Cardiac fibroblast (primary cell): ENCODE measurements around the gene ACCSL.

Experiments used
- DNase-seq, 2 donors: peaks; one replicate each; pipeline versions ENCODE4 v3.0.0 to v3.0.0-alpha.2; 2010; ENCODE audit warnings: low read depth in 2 of 2
- H3K4me3 ChIP-seq, 2 donors: replicated peaks in 1 of 2; 1 replicate in 1 of 2; 2 replicates in 1 of 2; pipeline ENCODE4 v1.5.1; 2011; ENCODE audit warnings: low read depth in 2 of 2, low read length in 2 of 2, mild to moderate bottlenecking in 2 of 2, moderate library complexity in 1 of 2
- TF ChIP-seq, protein P1 (sequence below): IDR thresholded peaks from one replicate; pipeline ENCODE4 v1.5.1; 2011; ENCODE audit warnings: low read depth, mild to moderate bottlenecking, low read length, inconsistent platforms

ACCSL gene

DNA sequence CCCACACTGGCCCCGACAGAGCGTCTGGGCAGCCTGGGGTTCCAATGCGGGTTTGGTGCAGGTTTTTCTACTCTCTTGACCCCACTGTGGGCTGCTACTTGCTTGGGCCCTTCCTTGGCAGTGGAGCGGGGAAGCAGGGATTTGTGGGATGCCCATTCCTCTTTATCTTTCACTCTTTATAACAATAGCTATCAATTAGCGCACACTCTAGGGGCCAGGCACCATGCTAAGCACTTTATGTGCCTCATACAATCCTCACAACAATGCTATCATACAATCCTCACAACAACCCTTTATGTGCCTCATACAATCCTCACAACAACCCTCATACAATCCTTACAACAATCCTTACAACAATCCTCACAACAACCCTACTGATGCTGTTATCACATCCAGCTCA is 31.0 kb downstream of the ACCSL start:
- TF ChIP-seq, protein P1, sequence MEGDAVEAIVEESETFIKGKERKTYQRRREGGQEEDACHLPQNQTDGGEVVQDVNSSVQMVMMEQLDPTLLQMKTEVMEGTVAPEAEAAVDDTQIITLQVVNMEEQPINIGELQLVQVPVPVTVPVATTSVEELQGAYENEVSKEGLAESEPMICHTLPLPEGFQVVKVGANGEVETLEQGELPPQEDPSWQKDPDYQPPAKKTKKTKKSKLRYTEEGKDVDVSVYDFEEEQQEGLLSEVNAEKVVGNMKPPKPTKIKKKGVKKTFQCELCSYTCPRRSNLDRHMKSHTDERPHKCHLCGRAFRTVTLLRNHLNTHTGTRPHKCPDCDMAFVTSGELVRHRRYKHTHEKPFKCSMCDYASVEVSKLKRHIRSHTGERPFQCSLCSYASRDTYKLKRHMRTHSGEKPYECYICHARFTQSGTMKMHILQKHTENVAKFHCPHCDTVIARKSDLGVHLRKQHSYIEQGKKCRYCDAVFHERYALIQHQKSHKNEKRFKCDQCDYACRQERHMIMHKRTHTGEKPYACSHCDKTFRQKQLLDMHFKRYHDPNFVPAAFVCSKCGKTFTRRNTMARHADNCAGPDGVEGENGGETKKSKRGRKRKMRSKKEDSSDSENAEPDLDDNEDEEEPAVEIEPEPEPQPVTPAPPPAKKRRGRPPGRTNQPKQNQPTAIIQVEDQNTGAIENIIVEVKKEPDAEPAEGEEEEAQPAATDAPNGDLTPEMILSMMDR: no peak
- DNase-seq: no peak
- no peak overlapping the region for H3K4me3 ChIP-seq

DNA sequence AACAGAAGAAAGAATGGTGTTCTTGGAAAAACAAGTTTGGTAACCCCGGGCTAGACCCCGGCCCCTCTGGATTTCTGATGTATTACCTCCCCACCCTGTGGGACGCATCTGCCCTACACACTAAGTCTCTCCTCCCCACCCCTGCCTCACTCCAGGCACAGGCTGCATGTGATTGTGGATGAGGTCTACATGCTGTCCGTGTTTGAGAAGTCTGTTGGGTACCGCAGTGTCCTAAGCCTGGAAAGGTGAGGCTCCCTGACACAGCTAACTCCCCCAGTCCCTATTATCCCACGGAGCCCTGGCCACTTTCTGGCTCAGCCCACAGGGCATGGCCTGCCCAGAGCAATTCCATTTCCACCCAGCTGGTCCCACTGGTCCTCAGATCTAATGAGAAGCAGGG is 31.6 kb downstream of the ACCSL start:
- H3K4me3 ChIP-seq: no peak overlapping the region
- TF ChIP-seq, protein P1: no peak
- no peak for DNase-seq

DNA sequence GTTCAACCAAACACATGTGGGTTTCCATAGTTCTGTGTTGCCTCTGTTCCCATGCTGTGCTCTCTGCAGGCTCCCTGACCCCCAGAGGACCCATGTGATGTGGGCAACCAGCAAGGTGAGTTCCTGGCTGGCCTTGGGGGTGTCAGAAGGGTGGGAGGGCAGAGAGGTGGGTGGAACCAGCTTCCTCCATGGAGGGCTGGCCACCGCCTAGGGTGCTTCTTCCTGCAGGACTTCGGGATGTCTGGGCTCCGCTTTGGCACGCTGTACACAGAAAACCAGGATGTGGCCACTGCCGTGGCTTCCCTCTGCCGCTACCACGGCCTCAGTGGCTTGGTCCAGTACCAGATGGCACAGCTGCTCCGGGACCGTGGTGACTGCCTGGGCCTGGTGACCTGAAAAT is 33.2 kb downstream of the ACCSL start:
- H3K4me3 ChIP-seq: no peak overlapping the region
- TF ChIP-seq, protein P1: no peak
- no peak for DNase-seq

DNA sequence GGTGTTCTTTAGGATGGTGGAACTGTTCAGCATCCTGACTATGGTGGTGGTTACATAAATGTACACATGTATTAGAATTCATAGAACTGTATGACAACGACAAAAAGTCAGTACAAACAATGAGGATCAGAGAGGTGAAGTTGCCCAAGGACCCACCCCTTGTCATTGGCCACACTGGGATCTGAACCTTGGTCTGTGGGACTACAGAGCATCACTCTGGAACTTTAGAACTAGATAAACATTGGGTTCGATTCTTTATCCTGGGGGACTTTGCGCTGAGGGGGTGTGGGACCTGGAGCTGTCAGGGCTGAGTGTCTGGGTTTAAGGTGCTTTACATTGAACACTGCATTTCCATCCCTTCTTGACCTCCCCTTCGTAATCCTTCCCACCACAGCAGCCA is 34.9 kb downstream of the ACCSL start:
- H3K4me3 ChIP-seq: no peak overlapping the region
- DNase-seq: no peak

DNA sequence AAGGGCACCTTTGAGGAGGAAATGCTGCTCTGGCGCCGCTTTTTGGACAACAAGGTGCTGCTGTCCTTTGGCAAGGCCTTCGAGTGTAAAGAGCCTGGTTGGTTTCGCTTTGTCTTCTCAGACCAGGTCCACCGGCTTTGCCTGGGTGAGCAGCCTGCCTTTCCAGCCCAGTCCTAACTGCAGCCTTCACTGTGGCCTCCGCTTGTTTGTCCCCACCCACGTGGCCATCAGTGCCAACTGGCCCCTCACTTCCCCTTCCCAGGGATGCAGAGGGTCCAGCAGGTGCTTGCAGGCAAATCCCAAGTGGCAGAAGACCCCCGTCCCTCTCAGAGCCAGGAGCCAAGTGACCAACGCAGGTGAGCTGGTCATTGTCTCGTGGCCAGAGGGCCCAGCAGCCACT is 35.7 kb downstream of the ACCSL start:
- H3K4me3 ChIP-seq: no peak overlapping the region
- DNase-seq: no peak
- TF ChIP-seq, protein P1: no peak

More for the DNA sequence above, 34.9 kb downstream of the ACCSL start:
- TF ChIP-seq, protein P1: no peak

DNA sequence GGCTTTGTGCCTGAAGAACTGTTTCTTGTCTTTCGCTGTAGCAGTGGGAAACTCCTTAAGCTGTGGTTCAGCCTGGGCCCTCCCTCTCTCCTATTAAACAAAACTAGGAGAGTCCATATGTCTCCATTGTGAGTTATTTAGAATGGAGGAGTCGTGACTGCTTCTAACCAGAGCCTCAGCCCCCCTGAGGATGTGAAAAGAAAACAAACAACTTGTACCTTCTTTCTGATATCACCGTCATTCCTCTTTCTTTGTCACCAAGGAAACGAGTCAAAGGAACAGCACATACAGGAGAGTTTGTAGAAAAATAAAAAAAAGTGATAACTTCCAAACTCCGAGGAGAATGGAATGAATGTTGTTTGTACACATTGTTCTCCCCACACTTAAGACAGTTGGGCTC is 36.1 kb downstream of the ACCSL start:
- no peak overlapping the region for H3K4me3 ChIP-seq
- peak; percentile 43 to 61 for DNase-seq
- TF ChIP-seq, protein P1: no peak

DNA sequence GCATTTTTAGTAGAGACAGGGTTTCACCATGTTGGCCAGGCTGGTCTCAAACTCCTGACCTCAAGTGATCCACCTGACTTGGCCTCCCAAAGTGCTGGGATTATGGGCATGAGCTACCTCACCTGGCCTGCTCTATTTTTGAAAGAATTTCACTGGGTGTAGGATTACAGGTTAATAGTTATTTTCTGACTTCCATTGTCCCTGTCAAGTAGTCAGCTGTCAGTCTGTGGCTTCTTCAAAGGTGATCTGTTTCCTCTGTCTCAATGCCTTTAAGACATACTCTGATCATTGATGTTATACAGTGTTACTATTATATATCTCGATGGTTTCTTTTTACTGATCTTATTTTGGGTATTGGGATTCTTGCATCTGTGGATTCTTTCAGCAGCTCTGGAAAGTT is 37.5 kb downstream of the ACCSL start:
- H3K4me3 ChIP-seq: no peak overlapping the region
- no peak for DNase-seq
- TF ChIP-seq, protein P1: no peak
